K562 (cell line): ENCODE results near the gene PBX4. TPM values are rescaled to one million over a fixed set of nuclear protein-coding genes. Genes with fewer than 3 reads are reported as not detected.

Source experiments
- ATAC-seq: fragments of 200-7000 bp; cut with Tn5 transposase; 3 replicates; pipeline ENCODE4 v1.9.1; 2020; ENCODE audit warnings: moderate library complexity
- BruUV-seq: library from RNA; stranded (reverse); fragments of 400-500 nt; replicated peaks from 2 replicates; lab custom pipeline; 2021; lab: Mats Ljungman, UMichigan
- CTCF ChIA-PET: fragments of 300-600 bp; formaldehyde crosslinking; extraction: SDS; loops from one replicate; lab custom pipeline; 2021; ENCODE audit warnings: low intra/inter-chr PET ratio; lab: Yijun Ruan, JAX
- POLR2A ChIA-PET: fragments of 300-600, 350-650 bp; sonication (Branson Sonifier 250); formaldehyde crosslinking; extraction: SDS; loops from one replicate; lab custom pipeline; 2021; ENCODE audit warnings: antibody characterized with exemption, inconsistent platforms; lab: Yijun Ruan, JAX
- DNase-seq, 4 experiments: peaks; one replicate each; pipeline versions ENCODE4 v3.0.0 to v3.0.0-alpha.2; 2011 to 2018; ENCODE audit warnings: low spot score in 3 of 4, mixed read lengths in 3 of 4; ENCODE audit errors: extremely low read depth in 1 of 4
- FAIRE-seq: peaks from 2 replicates; lab custom pipeline; 2011; peaks lifted over from hg19 to GRCh38; lab: Jason Lieb, UNC
- H2AFZ ChIP-seq: 2 replicates; pipeline ENCODE4 v1.6.0; 2011; ENCODE audit warnings: low read depth, low read length, control low read depth, inconsistent platforms
- H3K27ac ChIP-seq: fragments of 200-600 bp; 3 replicates; pipeline ENCODE4 v1.8.0; 2011; ENCODE audit warnings: low read depth, mild to moderate bottlenecking, control low read depth, inconsistent platforms, low read length, moderate library complexity, mixed read lengths; ENCODE audit errors: extremely low read depth
- H3K27me3 ChIP-seq, 2 experiments: fragments of 300-600 bp in 1 of 2; 2 replicates in 1 of 2; 3 replicates in 1 of 2; pipeline versions ENCODE4 v1.6.0 to v1.8.0; 2011; ENCODE audit warnings: inconsistent platforms in 2 of 2, low read length in 2 of 2, mild to moderate bottlenecking in 1 of 2, mixed read lengths in 1 of 2, moderate library complexity in 1 of 2; ENCODE audit not compliant: control insufficient read depth in 2 of 2, insufficient read depth in 2 of 2
- H3K36me3 ChIP-seq: fragments of 300-600 bp; 3 replicates; pipeline ENCODE4 v1.8.0; 2011; ENCODE audit warnings: mild to moderate bottlenecking, low read length, inconsistent platforms; ENCODE audit not compliant: control insufficient read depth, insufficient read depth
- H3K4me1 ChIP-seq, 2 experiments: fragments of 200-600 bp in 1 of 2; replicated peaks in 1 of 2; 2 replicates in 1 of 2; 3 replicates in 1 of 2; pipeline versions ENCODE4 v1.5.1 to v1.8.0; 2011; ENCODE audit warnings: inconsistent platforms in 2 of 2, low read length in 2 of 2, mild to moderate bottlenecking in 1 of 2, mixed read lengths in 1 of 2, moderate library complexity in 1 of 2; ENCODE audit not compliant: control insufficient read depth in 2 of 2, insufficient read depth in 2 of 2
- H3K4me2 ChIP-seq: 2 replicates; pipeline ENCODE4 v1.6.1; 2011; ENCODE audit warnings: low read length, control low read depth, inconsistent platforms, mixed read lengths; ENCODE audit not compliant: insufficient read depth
- H3K4me3 ChIP-seq: fragments of 200-600 bp; sonication (generic), shearing (Covaris generic); 2 replicates; pipeline ENCODE4 v1.5.1; 2016; ENCODE audit warnings: control low read depth, inconsistent platforms
- H3K79me2 ChIP-seq: fragments of 200-600 bp; 3 replicates; pipeline ENCODE4 v1.8.0; 2011; ENCODE audit warnings: low read length, inconsistent platforms; ENCODE audit not compliant: control insufficient read depth, insufficient read depth
- H3K9ac ChIP-seq, 2 experiments: 2 replicates each; pipeline versions ENCODE4 v1.6.0 to v1.6.1; 2011; ENCODE audit warnings: low read depth in 2 of 2, low read length in 2 of 2, control low read depth in 1 of 2, inconsistent platforms in 1 of 2, mild to moderate bottlenecking in 1 of 2, mixed read lengths in 1 of 2; ENCODE audit not compliant: insufficient read depth in 1 of 2
- H3K9me1 ChIP-seq: one replicate; pipeline ENCODE4 v1.6.0; 2011; ENCODE audit warnings: inconsistent platforms, mild to moderate bottlenecking, low read length, moderate library complexity; ENCODE audit not compliant: control insufficient read depth, insufficient read depth
- H3K9me3 ChIP-seq: replicated peaks from 2 replicates; pipeline ENCODE4 v1.5.1; 2011; ENCODE audit warnings: low read depth, low read length, inconsistent platforms; ENCODE audit not compliant: control insufficient read depth, insufficient read depth
- H4K20me1 ChIP-seq: replicated peaks from 2 replicates; pipeline ENCODE4 v1.6.1; 2011; ENCODE audit warnings: low read length, inconsistent platforms, mixed read lengths; ENCODE audit not compliant: control insufficient read depth, insufficient read depth
- BRD4 ChIP-seq: fragments of 200-600 bp; sonication (generic); IDR thresholded peaks from 2 replicates; pipeline ENCODE4 v1.6.1; 2017; ENCODE audit warnings: inconsistent platforms
- CCAR2 ChIP-seq: fragments of 200-400 bp; formaldehyde crosslinking; IDR thresholded peaks from 2 replicates; pipeline ENCODE4 v1.6.1; 2017; ENCODE audit warnings: mild to moderate bottlenecking, low read depth, low read length
- CREM ChIP-seq: IDR thresholded peaks from 2 replicates; pipeline ENCODE4 v1.6.1; 2014; ENCODE audit warnings: antibody characterized with exemption, low read depth
- HDAC8 ChIP-seq: fragments of 450-650 bp; IDR thresholded peaks from 2 replicates; pipeline ENCODE4 v1.6.1; 2016; ENCODE audit warnings: mild to moderate bottlenecking, missing genetic modification characterization, moderate library complexity, missing compliant biosample characterization
- KLF6 ChIP-seq: fragments of 250-450 bp; sonication (Bioruptor Pico); IDR thresholded peaks from 2 replicates; pipeline ENCODE4 v1.4.0; 2020; ENCODE audit warnings: mild to moderate bottlenecking, moderate library complexity, borderline replicate concordance
- L3MBTL2 ChIP-seq: fragments of 450-650 bp; IDR thresholded peaks from 2 replicates; pipeline ENCODE4 v1.6.1; 2016; ENCODE audit warnings: mild to moderate bottlenecking, moderate library complexity
- MEF2A ChIP-seq: IDR thresholded peaks from 2 replicates; pipeline ENCODE4 v1.6.1; 2011; ENCODE audit warnings: low read depth, mild to moderate bottlenecking, low read length, moderate library complexity; ENCODE audit not compliant: control insufficient read depth
- MNT ChIP-seq, 2 experiments: fragments of 450-650 bp; conservative IDR thresholded peaks; 2 replicates each; pipeline ENCODE4 v1.6.1; 2017; ENCODE audit warnings: mild to moderate bottlenecking in 2 of 2, moderate library complexity in 2 of 2
- NFATC3 ChIP-seq: fragments of 450-650 bp; IDR thresholded peaks from 2 replicates; pipeline ENCODE4 v1.6.1; 2017; ENCODE audit warnings: mild to moderate bottlenecking
- POLR2A ChIP-seq: fragments of 450-650 bp; conservative IDR thresholded peaks from 2 replicates; pipeline ENCODE4 v1.6.1; 2016
- RAD51 ChIP-seq: fragments of 450-650 bp; IDR thresholded peaks from 2 replicates; pipeline ENCODE4 v1.7.1; 2016; ENCODE audit warnings: low read depth, mild to moderate bottlenecking, borderline replicate concordance
- ZNF146 ChIP-seq: IDR thresholded peaks from one replicate; pipeline ENCODE4 v1.6.1; 2018; ENCODE audit warnings: missing compliant biosample characterization; ENCODE audit not compliant: unreplicated experiment
- WGBS: fragments of 100-300 bp; shearing (Covaris generic); methylation state at CpG from one replicate; pipeline ENCODE4 v1.1.6; 2016; ENCODE audit warnings: low coverage, mixed read lengths; ENCODE audit not compliant: insufficient coverage; ENCODE audit errors: missing lambda C conversion rate; 5-methylcytosine and 5-hydroxymethylcytosine counted together
- in situ Hi-C: fragments of 300-500 bp; cut with MboI; formaldehyde crosslinking; loops from 4 replicates; pipeline ENCODE4 v1.15.0; 2018; ENCODE audit warnings: inconsistent platforms, mixed read lengths
- intact Hi-C: fragments of 100-400 bp; cut with micrococcal nuclease; formaldehyde crosslinking; loops from 2 replicates; pipeline ENCODE4 v1.14.2; 2022
- polyA plus RNA-seq, 8 experiments: library from polyadenylated mRNA; depleted of rRNA in 4 of 8; stranded (reverse) in 5 of 8; unstranded in 3 of 8; fragments of >200 nt; fragmentation: Nextera tagmentation in 2 of 8; fragmentation: Illumina TruSeq in 1 of 8; extraction: Ambion mirVana in 2 of 8; extraction: Trizol in 1 of 8; gene quantifications; 2 replicates each; pipeline versions ENCODE4 v1.2.1 to v1.2.3, GENCODE V29; 2011 to 2014; ENCODE audit warnings: inconsistent platforms in 1 of 8, missing spikeins in 1 of 8
- total RNA-seq, 7 experiments: library from RNA; depleted of rRNA in 6 of 7; stranded (reverse); fragments of >200 nt in 6 of 7; fragmentation: Illumina TruSeq in 2 of 7; extraction: Trizol in 2 of 7; gene quantifications; 2 replicates each; pipeline versions ENCODE4 v1.2.1 to v1.2.3, GENCODE V29; 2011 to 2021; ENCODE audit warnings: low replicate concordance in 1 of 7
- TF ChIP-seq, protein P1 (sequence below), 2 experiments: fragments of 150-350 bp in 1 of 2; IDR thresholded peaks; 2 replicates each; pipeline ENCODE4 v1.6.1; 2012 to 2016; ENCODE audit warnings: low read depth in 2 of 2, low read length in 2 of 2, mild to moderate bottlenecking in 1 of 2, moderate library complexity in 1 of 2

Gene PBX4
- total and polyA plus RNA-seq, 9 of the 15 experiments (the other 6 are each of a cell fraction or from before 2014, with no cell fraction given) = 0.11 to 3.8 (median 1.6) TPM; not detected in 1

- peaks cover 7% of the 10 kb centered on the region; the same call in 1 of the 2 replicates for H4K20me1 ChIP-seq
- H3K36me3 ChIP-seq = no peaks in the 10 kb centered on the region
- no peaks in the 10 kb centered on the region for H3K79me2 ChIP-seq
- in situ Hi-C loops (no loop called here), intact Hi-C loops (loop anchor here (10.0 kb wide), 1 partner anchor 178 kb away; no protein-coding TSS in a partner anchor)
- no TSS peak for BruUV-seq
- no peak overlapping the region for H3K9ac ChIP-seq
- FAIRE-seq (no peak), DNase-seq (no peak), ATAC-seq (no peak)
- no peaks in the 10 kb centered on the region for H3K9me3 ChIP-seq
- ChIA-PET POLR2A (no interaction called here), CTCF (no interaction called here)
- H3K9me1 ChIP-seq = no peaks in the 10 kb centered on the region
- H3K4me1 ChIP-seq = peaks cover 0 to 19% of the 10 kb centered on the region in 2 experiments; a peak in 2 of 5 replicates
- H3K4me2 ChIP-seq = no peak overlapping the region
- no peak overlapping the region for H3K4me3 ChIP-seq
- no peaks in the 10 kb centered on the region; a peak in 1 of 5 replicates for H3K27me3 ChIP-seq
- 31% methylated on average over 7 of the region's 7 CpGs for WGBS
- H2AFZ ChIP-seq = no peak overlapping the region
- no peak overlapping the region for H3K27ac ChIP-seq
- TF ChIP-seq, protein P1, sequence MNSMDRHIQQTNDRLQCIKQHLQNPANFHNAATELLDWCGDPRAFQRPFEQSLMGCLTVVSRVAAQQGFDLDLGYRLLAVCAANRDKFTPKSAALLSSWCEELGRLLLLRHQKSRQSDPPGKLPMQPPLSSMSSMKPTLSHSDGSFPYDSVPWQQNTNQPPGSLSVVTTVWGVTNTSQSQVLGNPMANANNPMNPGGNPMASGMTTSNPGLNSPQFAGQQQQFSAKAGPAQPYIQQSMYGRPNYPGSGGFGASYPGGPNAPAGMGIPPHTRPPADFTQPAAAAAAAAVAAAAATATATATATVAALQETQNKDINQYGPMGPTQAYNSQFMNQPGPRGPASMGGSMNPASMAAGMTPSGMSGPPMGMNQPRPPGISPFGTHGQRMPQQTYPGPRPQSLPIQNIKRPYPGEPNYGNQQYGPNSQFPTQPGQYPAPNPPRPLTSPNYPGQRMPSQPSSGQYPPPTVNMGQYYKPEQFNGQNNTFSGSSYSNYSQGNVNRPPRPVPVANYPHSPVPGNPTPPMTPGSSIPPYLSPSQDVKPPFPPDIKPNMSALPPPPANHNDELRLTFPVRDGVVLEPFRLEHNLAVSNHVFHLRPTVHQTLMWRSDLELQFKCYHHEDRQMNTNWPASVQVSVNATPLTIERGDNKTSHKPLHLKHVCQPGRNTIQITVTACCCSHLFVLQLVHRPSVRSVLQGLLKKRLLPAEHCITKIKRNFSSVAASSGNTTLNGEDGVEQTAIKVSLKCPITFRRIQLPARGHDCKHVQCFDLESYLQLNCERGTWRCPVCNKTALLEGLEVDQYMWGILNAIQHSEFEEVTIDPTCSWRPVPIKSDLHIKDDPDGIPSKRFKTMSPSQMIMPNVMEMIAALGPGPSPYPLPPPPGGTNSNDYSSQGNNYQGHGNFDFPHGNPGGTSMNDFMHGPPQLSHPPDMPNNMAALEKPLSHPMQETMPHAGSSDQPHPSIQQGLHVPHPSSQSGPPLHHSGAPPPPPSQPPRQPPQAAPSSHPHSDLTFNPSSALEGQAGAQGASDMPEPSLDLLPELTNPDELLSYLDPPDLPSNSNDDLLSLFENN (IDR thresholded peaks at IDR 0.05; ENCODE audit: low read depth in 2 of 2, low read length in 2 of 2) = no peak
- TF ChIP-seq L3MBTL2 (no peak), NFATC3 (no peak), ZNF146 (CRISPR knock-in tag) (no peak), MEF2A (no peak), CREM (no peak), RAD51 (no peak), CCAR2 (no peak), BRD4 (no peak), KLF6 (no peak), MNT (conservative IDR thresholded peaks at IDR 0.05) (no peak), POLR2A (no peak), HDAC8 (tag) (no peak)
Measured at GRCh38 chr19:19566306-19566705, 52.2 kb downstream of the PBX4 start.
